DOHH2 (cell line): ENCODE measurements around the gene OLIG2.

Source experiments
- H3F3A ChIP-seq: fragments of 200-600 bp; sonication (generic), shearing (Covaris generic); 2 replicates; pipeline ENCODE4 v1.6.0; 2016; ENCODE audit warnings: antibody characterized with exemption, mild to moderate bottlenecking; ENCODE audit not compliant: control insufficient read depth, insufficient read depth
- H3K27ac ChIP-seq: fragments of 200-600 bp; sonication (generic); 2 replicates; pipeline ENCODE4 v1.5.1; 2014; ENCODE audit warnings: low read depth, mild to moderate bottlenecking, low read length, moderate library complexity
- H3K27me3 ChIP-seq: fragments of 200-600 bp; sonication (generic); 2 replicates; pipeline ENCODE4 v1.6.1; 2014; ENCODE audit warnings: mild to moderate bottlenecking, low read length, mixed read lengths; ENCODE audit not compliant: control insufficient read depth
- H3K36me3 ChIP-seq: fragments of 200-600 bp; sonication (generic); 2 replicates; pipeline ENCODE4 v1.6.1; 2014; ENCODE audit warnings: mild to moderate bottlenecking, low read length, moderate library complexity, mixed read lengths; ENCODE audit not compliant: control insufficient read depth
- H3K4me1 ChIP-seq: fragments of 200-600 bp; sonication (generic); 2 replicates; pipeline ENCODE4 v1.6.1; 2014; ENCODE audit warnings: mild to moderate bottlenecking, low read length, mixed read lengths; ENCODE audit not compliant: control insufficient read depth
- H3K4me2 ChIP-seq: fragments of 200-600 bp; sonication (generic); 2 replicates; pipeline ENCODE4 v1.6.0; 2014; ENCODE audit warnings: mild to moderate bottlenecking, low read length, moderate library complexity
- H3K4me3 ChIP-seq: fragments of 200-600 bp; sonication (generic); 2 replicates; pipeline ENCODE4 v1.5.1; 2014; ENCODE audit warnings: mild to moderate bottlenecking, low read length, mixed read lengths
- H3K79me2 ChIP-seq: fragments of 200-600 bp; sonication (generic); 2 replicates; pipeline ENCODE4 v1.6.1; 2014; ENCODE audit warnings: mild to moderate bottlenecking, low read length, mixed read lengths; ENCODE audit not compliant: control insufficient read depth
- H3K9me2 ChIP-seq: fragments of 200-600 bp; sonication (generic); replicated peaks from 2 replicates; pipeline ENCODE4 v1.6.1; 2014; ENCODE audit warnings: mild to moderate bottlenecking, low read length, mixed read lengths; ENCODE audit not compliant: control insufficient read depth
- H3K9me3 ChIP-seq: fragments of 200-600 bp; sonication (generic); 2 replicates; pipeline ENCODE4 v1.6.1; 2014; ENCODE audit warnings: antibody characterized with exemption, low read length, mixed read lengths; ENCODE audit not compliant: control insufficient read depth, insufficient read depth
- H4K20me1 ChIP-seq: fragments of 200-600 bp; sonication (generic); 2 replicates; pipeline ENCODE4 v1.6.0; 2014; ENCODE audit warnings: low read depth, mild to moderate bottlenecking, antibody characterized with exemption, low read length, moderate library complexity; ENCODE audit not compliant: control insufficient read depth, insufficient read depth
- EZH2phosphoT487 ChIP-seq: fragments of 200-600 bp; sonication (generic); IDR thresholded peaks from 2 replicates; pipeline ENCODE4 v1.6.1; 2017; ENCODE audit warnings: borderline replicate concordance, mild to moderate bottlenecking, antibody characterized with exemption, low read length, moderate library complexity, mixed read lengths
- TF ChIP-seq, protein P1 (sequence below): fragments of 200-600 bp; sonication (generic); IDR thresholded peaks from one replicate; pipeline ENCODE4 v1.5.1; 2014; ENCODE audit warnings: antibody characterized with exemption, mild to moderate bottlenecking, low read depth, low read length; ENCODE audit not compliant: poor library complexity, severe bottlenecking

OLIG2 gene

DNA sequence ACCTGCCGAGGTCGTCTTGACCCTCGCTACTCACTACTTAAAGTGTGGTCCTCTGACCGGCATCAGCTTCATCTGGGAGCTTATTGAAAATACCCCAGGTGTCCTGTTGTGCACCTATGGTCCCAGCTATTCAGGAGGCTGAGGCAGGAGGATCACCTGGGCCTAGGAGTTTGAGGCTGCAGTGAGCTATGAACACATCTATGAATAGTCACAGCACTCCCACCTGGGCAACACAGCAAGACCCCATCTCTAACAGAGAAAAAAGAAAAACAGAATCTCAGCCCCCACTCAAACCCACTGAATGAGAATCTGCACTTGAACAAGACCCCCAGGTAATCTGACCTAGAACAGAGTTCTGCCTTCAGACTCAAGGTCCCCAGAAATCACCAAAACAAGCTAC lies 35.5 kb downstream of the OLIG2 start:
- no peaks in the 10 kb centered on the region for H4K20me1 ChIP-seq
- TF ChIP-seq, protein P1, sequence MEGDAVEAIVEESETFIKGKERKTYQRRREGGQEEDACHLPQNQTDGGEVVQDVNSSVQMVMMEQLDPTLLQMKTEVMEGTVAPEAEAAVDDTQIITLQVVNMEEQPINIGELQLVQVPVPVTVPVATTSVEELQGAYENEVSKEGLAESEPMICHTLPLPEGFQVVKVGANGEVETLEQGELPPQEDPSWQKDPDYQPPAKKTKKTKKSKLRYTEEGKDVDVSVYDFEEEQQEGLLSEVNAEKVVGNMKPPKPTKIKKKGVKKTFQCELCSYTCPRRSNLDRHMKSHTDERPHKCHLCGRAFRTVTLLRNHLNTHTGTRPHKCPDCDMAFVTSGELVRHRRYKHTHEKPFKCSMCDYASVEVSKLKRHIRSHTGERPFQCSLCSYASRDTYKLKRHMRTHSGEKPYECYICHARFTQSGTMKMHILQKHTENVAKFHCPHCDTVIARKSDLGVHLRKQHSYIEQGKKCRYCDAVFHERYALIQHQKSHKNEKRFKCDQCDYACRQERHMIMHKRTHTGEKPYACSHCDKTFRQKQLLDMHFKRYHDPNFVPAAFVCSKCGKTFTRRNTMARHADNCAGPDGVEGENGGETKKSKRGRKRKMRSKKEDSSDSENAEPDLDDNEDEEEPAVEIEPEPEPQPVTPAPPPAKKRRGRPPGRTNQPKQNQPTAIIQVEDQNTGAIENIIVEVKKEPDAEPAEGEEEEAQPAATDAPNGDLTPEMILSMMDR, result no peak
- TF ChIP-seq EZH2phosphoT487, result no peak
- H3K4me1 ChIP-seq, result no peaks in the 10 kb centered on the region
- no peak overlapping the region for H3K4me3 ChIP-seq
- no peaks in the 10 kb centered on the region for H3K9me2 ChIP-seq
- H3K79me2 ChIP-seq, result no peaks in the 10 kb centered on the region
- no peak overlapping the region for H3K4me2 ChIP-seq
- H3K36me3 ChIP-seq, result no peaks in the 10 kb centered on the region
- H3K9me3 ChIP-seq, result no peaks in the 10 kb centered on the region
- no peak overlapping the region for H3K27ac ChIP-seq
- H3K27me3 ChIP-seq, result no peaks in the 10 kb centered on the region; the same call in 1 of the 2 replicates
- no peaks in the 10 kb centered on the region for H3F3A ChIP-seq

DNA sequence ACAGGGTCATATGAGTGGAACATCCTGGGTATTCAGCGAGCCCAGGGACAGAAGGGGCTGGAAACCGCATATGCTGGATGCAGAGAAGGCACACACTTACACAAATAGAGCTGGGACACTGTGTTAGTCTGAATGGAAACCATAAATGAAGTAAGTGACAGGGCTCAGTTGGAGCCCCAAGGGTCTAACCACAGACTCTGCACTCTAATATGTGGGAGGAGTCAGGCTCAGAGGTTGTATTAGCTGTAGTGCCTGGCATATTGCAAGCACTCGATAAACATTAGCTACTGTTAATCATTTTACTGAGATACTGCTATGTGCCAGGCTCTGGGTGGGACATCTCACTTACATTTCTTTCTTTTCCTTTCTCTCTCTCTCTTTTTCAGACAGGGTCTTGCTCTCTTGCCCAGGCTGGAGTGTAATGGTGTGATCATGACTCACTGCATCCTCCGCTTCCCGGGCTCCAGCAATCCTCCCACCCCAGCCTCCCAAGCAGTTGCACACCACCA lies 37.7 kb downstream of the OLIG2 start:
- no peaks in the 10 kb centered on the region for H3K9me2 ChIP-seq
- no peak overlapping the region for H3K4me2 ChIP-seq
- no peaks in the 10 kb centered on the region for H3K36me3 ChIP-seq
- peaks cover 5% of the 10 kb centered on the region; the same call in 1 of the 2 replicates for H3K4me1 ChIP-seq
- H3F3A ChIP-seq, result no peaks in the 10 kb centered on the region
- TF ChIP-seq, protein P1, result no peak
- no peak for TF ChIP-seq EZH2phosphoT487
- no peak overlapping the region for H3K4me3 ChIP-seq
- H3K9me3 ChIP-seq, result no peaks in the 10 kb centered on the region
- H3K27me3 ChIP-seq, result peaks cover 2% of the 10 kb centered on the region; the same call in 1 of the 2 replicates
- no peak overlapping the region for H3K27ac ChIP-seq
- no peaks in the 10 kb centered on the region for H3K79me2 ChIP-seq
- no peaks in the 10 kb centered on the region for H4K20me1 ChIP-seq

DNA sequence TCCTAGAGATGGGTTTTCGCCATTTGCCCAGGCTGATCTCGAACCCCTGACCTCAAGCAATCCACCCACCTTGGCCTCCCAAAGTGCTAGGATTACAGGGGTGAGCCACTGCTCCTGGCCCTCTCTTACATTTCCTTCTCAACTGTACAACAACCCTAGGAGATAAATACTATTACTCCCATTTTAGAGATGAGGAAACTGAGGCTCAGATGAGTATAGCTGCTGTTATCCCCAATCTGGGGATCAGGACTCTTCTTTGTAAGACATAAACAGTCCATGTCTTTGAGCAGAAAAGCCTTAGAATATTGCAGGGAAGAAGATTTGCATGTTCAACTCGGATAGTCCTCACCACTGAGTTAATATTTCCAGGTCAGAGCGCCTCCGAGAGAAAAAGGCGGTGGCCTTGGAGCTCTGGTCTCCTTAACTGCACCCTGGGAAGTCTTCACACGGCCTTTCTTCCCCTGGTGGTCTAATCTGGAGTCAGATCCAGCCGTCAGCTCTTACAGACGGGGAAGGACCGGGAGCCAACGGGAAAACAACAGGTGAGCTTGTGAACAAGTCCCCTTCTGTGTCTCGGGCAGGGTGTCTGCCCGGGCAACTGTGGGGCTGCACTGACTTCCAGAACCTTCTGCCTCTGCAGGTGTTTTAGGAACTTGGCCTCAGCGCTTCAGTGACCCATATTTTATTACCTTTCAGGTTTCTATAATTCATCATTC lies 38.3 kb downstream of the OLIG2 start:
- Histone ChIP-seq H3K27ac (no peak overlapping the region), H3F3A (no peaks in the 10 kb centered on the region), H3K27me3 (peaks cover 3% of the 10 kb centered on the region; the same call in 1 of the 2 replicates), H3K4me1 (peaks cover 5% of the 10 kb centered on the region; the same call in 1 of the 2 replicates), H3K9me3 (peaks cover 2% of the 10 kb centered on the region; the same call in 1 of the 2 replicates), H3K36me3 (no peaks in the 10 kb centered on the region), H3K9me2 (no peaks in the 10 kb centered on the region), H3K4me3 (no peak overlapping the region), H4K20me1 (no peaks in the 10 kb centered on the region), H3K4me2 (no peak overlapping the region), H3K79me2 (no peaks in the 10 kb centered on the region)
- TF ChIP-seq, protein P1, result no peak
- TF ChIP-seq EZH2phosphoT487, result no peak
